GM18499 (cell line): ENCODE results near the gene UBASH3B.
A peak's percentile ranks its signal among the peaks of the same experiment; 100 is the strongest.

Experiments used
- ATAC-seq: cut with Tn5 transposase; IDR thresholded peaks from one replicate; pipeline ENCODE4 v1.9.1; 2021; ENCODE audit warnings: moderate number of reproducible peaks; ENCODE audit not compliant: insufficient read depth, unreplicated experiment

UBASH3B gene

DNA sequence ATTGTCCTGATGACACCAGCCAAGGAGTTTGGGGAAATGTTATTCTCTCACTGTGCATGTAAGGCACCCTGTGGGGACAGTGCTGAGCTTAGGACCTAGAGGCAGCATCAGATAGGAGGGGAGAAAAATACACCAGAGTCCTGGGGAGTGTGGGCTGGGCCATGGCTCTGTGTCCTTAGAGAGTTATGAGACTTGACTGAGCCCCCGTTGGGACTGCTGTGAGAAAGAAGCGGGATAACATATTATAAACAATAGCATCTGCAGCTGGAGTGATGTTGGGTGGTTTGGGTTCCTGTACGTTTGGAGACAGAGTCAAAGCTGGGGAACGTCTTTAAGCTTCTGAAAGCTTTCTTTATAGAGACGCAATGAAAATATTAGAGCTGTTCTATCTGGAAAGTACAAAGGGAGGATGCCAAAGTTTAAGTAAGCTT, 91.8 kb downstream of the UBASH3B start:
- no peak for ATAC-seq

DNA sequence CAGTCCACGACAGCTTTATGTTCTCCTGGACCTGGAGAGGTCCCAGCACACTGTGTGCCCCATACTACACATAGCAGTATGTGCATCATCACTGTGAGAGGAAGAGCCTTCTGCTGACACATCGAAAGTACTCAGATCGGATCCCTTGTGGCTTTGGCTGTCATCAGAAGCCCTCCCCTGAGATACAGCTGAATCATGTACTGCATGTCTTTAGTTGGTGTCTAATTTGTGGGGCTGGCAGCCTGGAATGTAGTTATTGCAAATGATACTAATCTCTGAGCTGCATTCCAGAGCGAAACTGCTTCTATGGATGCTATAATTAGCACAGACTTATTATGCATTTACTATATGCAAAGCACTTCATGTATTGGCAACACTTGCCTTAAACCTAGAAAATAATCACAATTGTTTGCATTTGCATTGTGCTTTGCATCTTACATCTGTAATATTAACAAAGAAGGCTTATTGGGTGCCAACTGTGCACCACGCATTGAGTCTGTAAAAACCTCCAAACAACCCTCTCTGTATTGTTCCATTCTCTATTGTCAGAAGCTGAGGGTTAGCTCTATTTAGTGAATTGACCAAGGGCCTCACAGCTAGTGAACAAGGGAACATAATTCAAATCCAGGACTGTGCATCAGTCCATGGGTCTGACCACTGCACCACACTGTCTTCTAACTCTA, 93.6 kb downstream of the UBASH3B start:
- ATAC-seq: peak; percentile 82

DNA sequence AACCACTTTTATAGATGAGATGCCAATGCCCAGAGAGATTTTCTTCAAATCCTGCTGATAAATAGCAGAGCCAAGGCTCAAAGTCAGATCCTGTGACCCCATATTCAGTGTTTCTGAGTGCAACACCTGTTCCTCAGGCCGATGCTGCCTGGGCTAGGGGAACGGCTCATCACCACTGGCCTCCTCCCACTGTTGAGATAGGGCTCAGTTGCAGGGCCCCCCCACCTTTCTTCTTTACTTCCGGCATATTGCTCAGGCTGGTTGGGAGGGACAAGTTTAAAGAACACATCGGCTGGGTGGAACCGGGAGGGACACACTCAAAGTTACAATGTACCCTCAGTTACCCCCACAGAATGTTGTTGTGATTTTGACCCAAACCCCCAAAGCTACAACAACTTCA, 94.5 kb downstream of the UBASH3B start:
- no peak for ATAC-seq

DNA sequence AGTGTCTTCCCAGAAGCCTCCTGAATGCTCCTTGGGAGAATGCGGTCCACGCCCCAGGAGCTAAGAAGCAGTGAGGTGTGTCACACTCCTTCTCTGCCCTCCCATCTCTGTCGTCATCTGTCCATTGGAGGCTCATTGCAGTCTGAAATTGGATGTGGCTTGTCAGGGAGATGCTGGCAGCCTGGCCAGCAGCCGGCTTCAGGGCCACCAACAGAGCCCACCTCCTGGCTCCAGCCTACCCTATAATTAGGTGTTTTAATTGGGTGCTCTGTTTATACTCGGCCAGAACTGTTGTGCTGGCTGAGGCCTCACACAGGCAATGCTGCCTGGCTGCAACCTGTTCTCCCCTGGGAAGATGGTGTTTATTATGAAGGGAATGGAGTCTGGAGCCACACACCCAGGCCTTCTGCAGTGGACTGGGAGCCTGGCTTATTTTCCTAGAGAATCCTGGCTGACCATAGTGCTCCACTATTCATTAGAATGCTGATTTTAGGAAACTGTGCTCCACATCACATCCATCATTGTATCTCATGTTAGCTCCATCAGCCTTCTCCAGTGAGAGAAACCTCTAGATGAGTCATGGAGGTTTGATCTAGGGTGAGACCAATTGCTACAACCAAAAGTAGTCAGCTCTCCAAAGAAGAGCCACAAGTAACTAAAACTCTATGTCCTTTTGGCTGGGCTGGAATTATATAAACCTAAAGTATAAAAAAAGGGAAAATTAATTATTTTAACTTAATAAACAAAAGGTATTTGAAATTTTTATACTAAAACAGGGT, 96.0 kb downstream of the UBASH3B start:
- ATAC-seq: no peak

DNA sequence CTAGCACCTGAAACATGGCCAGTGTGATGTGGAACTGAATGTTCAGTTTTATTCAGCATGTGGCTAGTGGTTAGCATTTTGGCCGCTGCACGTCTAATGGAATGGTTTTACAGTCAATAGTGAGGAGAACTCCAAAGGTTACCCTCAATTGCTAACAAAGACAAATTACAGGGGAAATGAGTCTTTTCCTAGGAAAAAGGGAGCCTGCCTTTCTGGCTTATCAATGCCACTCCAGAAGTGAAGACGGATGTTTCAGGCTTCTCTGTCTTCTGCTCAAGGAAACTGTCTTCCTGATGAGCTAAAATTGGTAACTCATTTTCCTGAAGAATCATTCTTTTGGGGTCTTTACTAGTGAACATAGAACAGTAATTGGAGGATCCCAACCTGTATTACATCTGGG, 98.5 kb downstream of the UBASH3B start:
- ATAC-seq: no peak

DNA sequence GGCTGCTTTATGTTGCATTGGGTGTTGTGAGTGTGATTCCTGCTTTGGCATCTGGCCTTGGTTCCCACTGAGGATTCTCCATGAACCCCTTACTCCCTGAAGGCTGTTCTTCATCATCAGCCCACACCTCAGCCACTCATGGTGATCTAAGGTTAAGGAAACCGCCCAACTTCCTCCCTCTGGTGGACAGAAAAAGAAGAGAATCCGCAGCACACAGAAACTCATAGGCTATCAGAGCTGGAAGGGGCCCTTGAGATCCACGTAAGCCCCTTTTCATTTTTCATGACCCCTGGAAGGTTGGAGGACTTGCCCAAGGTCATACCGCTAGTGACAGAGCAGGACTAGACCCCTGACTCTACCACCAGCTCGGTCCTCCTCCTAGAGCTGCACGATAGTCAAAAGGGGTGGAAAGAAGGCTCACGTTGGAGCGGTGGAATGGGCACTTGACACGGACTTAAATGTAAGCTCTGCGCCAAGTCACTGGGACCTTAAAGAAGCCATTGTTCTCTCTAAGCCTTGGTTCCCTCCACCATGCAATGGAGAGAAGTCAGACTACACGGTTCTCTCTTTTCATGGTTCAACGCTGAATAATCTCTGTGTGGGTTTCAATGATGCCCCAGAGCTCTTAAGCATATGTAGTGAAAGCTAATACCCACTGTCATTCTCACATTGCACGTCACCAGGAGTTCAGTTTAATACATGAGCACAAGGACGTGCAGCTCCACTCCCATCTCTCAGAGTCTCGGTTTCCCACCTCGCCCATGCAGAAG, 99.2 kb downstream of the UBASH3B start:
- no peak for ATAC-seq

DNA sequence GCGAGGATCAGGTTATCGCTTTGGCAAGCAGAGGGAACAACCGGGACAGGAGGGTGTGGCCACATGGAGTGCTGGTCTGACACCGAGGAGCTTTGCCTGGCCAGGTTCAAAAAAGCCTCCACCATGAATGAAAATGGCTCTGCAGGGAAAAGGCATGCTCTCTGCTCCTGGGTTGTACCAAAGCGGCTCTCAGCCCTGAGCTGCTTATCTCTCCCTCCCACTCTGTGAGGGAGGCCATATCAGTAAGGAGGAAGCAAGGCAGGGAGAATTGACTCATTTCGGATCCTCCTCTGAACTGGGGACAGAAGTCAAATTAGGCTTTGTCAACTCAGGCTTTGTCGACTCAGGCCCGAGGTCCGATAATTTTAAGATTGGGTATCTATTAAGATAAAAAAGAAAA, 99.9 kb downstream of the UBASH3B start:
- no peak for ATAC-seq

DNA sequence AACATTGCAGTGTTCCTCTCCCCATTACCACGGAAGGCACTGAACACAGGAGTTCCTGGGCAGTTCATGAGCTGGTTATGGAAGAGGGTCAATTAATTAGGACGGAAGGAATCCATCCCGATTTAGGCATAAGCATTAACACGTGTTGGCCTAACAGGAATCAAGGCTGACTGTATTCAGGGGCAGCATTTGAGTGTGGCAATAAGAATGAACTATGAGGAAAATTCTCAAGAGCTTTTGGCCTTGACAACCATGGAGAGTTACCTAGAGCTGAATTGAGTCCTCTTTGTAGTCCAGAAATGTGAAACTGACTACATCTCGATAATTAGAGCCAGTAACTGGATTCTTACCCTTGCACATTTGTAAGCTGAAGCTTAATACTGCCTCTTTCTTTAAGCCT, 100.4 kb downstream of the UBASH3B start:
- ATAC-seq: no peak

DNA sequence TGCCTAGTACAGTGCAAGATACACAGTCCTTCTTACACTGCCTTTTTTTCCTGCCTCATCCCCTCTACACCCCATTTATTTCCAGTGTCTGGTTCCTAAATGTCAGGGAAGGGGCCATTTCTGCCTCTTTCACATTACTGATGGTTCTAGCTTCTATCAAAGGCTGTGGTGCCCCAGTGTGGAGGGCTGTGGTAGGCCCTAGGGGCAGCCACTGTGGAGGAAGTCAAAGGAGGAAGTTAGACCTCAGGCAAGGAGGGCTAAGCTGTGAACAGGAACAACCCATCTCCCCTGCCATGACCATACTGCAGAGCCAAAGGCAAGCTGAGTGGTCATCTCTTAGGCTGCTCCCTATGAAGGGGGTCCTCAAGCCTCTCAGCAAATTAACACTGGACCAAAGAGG, 100.9 kb downstream of the UBASH3B start:
- ATAC-seq: peak; percentile 47

DNA sequence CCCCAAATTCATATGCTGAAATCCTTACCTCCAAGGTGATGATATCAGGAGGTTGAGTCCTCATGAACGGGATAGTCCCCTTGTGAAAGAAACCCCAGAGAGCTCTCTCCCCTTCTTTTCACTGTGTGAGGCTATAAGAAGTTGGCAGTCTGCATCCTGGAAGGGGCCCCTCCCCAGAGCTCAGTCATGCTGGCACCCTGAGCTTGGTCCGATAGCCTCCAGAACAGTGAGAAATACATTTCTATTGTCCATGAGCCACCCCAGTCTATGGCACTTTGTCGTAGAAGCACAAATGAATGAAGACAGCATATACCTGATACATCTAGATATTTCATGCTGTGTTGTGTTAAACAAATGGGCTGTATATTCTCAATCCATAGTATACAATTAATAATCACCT, 101.7 kb downstream of the UBASH3B start:
- no peak for ATAC-seq

DNA sequence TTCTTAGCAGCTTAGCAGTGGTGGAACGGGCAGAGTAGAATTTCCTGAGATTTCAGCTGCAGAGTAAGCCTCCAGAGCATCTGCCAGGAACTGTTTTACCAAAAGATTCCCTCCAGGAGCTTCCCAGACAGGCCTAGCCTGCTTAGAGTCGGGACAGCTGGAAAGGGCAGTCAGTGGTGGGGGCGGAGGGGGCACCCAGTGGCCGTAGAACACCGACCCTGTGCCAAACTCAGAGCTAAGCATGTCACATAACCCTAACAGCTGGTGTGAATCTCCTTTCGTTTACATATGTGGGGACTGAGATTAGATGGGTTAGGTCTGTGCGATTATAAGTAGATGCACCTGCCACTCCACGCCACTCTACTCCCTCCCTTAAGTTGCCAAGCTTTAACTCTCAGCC, 102.8 kb downstream of the UBASH3B start:
- ATAC-seq: no peak

DNA sequence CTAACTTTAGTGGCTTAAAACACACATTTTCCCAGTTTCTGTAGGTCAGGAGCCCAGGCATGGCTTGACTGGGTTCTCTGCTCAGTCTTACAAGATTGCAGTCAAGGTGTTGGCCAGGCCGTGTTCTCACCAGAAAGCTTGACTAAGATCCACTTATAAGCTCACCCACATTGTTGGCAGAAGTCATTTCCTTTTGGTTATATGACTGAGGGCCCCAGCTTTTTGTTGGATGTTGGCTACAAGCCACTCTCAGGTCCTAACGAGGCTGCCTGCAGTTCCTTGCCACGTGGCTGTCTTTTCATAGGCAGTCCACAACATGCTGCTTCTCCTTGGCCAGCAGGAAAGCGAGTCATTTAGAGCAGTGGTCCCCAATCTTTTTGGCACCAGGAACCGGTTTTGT, 103.5 kb downstream of the UBASH3B start:
- no peak for ATAC-seq

DNA sequence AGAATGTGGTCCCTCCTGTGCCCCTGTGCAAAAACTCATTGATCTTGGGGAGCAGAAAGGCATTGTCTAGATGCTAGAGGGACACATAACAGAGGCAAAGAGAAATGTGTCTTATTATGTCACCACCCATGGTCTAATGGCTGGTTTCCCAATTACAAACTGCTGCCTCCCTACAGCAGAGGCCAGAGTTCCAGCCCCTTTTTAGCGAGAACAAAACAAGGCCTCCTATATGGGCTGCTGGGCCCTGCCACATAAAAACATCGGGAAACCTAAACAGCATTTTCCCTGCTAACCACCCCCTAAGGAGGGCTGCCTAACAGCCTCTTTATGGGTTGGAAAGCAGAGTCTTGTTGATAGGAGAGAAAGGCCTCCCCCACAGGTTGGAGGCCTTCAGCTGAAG, 107.6 kb downstream of the UBASH3B start:
- no peak for ATAC-seq

DNA sequence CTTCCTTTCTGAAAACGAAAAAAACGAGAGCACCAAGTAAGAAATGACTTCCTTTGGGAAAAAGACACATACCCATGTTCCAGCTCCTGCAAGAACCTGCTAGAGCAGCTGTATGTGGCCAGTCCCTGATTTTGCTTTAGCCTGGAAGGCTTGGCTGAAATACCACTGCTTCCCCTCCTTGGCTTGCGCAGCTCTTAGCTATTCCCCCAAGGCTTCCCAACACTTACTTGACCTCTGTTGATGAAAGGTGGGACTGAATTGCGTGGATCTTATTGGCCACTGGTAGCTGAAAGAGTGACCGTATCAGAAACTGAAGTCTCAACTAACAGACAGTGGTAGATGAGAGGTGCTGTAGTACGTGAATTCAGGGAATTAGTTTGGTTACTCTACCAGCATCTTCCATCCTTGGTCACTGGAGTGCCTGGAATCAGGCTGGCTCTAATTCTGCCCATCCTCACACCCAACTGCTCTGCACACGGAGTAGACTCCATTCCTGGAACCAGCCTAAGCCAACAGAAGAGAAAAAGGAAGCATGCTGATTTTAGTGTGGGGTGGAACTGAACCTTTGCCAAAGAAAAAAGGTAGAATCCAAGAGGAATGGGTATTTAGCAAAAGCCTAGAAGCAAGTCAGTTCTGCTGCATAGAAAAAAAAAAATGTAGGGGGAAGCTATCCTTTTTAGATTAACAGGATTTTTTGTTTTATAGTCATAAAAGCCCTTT, 109.0 kb downstream of the UBASH3B start:
- ATAC-seq: no peak

DNA sequence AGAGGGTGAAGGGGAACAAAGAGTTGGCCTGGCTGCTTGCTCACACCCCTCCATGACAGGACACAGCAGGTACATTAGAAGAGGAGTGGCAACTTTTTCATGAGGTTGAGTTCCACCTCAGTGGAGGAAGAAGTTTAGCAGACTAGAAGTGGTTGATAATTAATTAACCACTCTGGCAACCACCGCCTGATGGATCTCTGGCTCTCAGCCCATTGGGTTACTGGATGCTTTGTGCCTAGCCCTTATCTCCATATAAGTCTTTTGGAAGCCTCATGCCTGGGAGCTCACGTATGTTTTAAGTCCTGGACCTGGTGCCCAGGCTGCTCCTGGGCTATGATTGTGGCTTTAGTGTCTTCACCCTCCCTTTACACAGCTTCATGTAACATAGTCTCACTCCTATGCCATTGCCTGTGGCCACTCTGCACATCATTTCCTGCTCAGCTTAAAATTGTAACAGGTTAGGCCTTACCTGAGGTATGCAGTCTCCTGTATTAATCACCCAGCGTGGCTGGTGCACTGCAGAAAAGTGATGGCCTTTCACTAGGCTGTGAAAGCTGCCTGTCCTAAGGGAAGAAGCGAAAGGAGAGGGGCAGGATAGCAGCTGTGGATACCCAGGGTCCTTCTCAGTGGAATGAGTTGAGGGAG, 110.1 kb downstream of the UBASH3B start:
- ATAC-seq: no peak

DNA sequence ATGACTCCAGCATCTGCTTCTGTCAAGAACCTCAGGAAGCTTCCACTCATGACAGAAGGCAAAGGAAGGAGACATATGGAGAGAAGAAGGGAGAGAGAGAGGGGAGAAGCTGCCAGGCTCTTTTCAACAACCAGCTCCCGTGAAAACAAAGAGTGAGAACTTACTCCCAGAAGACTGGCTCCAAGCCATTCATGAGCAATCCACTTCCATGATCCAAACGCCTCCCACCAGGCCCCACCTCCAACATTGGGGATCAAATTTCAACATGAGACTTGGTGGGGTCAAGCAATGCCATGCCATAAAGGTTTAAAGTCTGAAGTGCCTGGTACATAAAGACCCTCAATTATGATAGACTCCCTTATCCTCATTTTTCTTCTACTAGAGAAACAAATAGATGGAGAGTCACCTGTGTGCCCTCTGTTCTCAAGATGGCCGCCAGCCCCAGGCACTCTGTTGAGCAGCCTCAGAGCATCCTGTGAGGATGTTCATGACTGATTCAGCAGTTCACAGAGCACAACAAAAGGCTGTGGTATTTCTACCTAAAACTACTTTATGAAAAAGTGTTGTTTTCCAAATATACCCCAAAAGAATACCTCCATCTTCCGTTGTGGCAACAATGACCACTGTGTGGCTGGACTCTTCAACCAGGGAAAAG, 113.7 kb downstream of the UBASH3B start:
- no peak for ATAC-seq

DNA sequence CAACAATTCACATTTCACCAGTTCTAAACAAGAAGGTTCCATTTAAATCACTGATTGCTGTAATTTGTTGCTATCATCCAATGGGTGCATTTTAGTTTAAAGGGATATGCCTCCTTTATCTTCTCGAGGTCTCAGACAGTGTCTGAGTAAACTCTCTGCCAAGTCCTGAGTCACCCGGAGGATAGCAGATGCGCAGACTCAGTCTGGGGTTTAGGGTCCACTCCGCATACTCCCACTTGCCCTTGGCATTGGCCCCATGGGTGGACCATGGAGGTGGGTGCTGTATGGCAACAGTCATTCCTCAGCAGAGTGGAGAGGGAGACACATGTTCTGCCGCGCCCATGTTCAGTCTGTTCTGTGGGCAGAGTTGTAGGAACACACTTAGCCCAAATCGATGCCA, 117.4 kb downstream of the UBASH3B start:
- ATAC-seq: no peak

DNA sequence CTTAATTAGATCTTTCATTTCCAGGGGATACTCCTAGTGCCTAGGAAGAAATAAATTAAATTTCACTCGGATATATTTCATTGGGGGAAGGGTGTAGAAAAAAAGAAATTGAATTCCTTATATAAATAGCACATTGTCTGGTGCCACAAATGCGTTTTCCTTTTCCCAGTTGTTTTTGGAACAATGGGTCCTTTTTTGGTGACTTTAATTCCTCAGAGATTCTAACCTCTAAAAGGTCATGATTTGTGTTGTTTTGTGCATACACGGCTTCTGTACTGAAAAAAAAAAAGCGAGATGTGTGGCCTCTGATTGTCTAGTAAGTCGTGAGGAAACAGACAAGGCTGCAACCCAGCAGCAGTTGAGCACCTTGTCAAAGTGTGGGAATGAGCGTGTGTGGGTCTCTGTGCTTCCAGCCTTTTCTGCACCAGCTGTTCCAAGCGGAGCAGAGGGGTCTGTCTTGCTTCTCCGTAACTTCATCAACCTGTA, 118.3 kb downstream of the UBASH3B start:
- no peak for ATAC-seq

DNA sequence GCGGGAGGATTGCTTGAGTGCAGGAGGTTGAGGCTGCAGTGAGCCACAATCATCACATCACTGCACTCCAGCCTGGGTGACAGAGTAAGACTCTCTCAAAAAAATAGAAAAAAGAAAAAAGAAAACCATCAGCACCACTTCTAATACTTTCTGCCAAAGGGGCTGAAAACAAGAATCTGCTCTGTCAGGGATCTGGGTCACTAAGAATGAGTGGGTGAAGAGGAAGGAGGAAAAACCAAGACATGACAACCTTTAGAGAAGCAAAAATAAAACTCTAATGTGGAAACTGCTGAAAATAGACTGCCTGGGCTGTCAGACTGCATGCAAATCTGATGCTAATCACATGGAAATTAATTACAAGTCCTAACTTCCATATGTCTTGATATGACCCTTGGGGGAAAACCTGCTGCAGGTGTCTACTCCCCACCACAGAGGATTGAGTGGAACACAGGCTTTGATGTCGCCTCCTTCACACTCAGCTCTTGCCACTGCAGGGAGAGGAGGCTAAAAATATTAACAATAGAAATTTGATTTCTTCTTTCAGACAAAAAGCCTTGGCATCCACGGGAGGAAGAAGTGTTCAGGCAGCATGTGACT, 120.3 kb downstream of the UBASH3B start:
- ATAC-seq: no peak
